ENCODE results near the gene ARRDC3.

ARRDC3 gene

DNA sequence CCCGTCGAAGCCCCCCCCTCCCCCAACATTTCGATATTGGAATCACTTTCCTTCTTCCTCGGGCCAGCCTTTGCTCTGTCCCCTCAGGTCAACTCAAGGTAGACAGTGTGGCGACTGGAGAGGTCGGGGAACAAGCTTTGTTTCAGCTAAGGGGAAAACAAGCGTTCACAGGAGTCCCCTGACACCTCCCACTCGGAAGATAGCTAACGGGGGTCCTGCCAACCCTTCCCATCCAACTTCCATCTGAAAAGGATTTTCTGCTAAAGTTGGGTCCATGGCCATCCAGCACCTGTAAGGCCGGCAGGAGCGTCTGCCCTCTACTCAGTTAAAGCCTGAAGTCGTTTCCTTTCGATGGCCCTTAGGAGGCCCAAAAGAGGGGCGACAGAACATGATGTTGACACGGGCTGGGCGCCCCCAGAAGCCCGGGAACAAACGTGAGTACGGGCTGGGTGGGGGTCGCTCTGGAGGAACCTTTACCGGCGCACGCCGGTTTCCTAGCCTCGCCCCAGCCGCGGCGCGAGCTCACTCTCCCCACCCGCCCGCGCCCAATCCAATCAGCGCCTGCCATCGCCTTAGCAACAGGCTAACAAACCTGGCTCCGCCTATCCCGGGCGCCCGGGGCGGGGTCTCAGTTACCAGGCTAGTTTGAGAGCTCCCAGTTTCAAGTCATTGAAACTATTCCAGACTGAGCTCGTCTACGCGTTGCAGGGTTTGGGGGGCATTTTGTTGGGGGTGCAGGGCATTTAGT is 2.5 kb downstream of the ARRDC3 start (continued):
- no peak for TF ChIP-seq ZNF585B (tag by site-specific recombination; IDR thresholded peaks at IDR 0.05)
- peak; percentile 89 for TF ChIP-seq ZEB2 (tag by site-specific recombination; IDR thresholded peaks at IDR 0.05)
- TF ChIP-seq ZNF2 (tag by site-specific recombination; IDR thresholded peaks at IDR 0.05): peak; percentile 20; the same call in 1 of the 2 replicates
- TF ChIP-seq ZNF248 (tag by site-specific recombination; IDR thresholded peaks at IDR 0.05): no peak
- no peak for TF ChIP-seq ZNF175 (tag by site-specific recombination; IDR thresholded peaks at IDR 0.05)
- peak; percentile 19; the same call in 1 of the 2 replicates for TF ChIP-seq ZNF501 (tag by site-specific recombination; IDR thresholded peaks at IDR 0.05)
- TF ChIP-seq, protein P1, sequence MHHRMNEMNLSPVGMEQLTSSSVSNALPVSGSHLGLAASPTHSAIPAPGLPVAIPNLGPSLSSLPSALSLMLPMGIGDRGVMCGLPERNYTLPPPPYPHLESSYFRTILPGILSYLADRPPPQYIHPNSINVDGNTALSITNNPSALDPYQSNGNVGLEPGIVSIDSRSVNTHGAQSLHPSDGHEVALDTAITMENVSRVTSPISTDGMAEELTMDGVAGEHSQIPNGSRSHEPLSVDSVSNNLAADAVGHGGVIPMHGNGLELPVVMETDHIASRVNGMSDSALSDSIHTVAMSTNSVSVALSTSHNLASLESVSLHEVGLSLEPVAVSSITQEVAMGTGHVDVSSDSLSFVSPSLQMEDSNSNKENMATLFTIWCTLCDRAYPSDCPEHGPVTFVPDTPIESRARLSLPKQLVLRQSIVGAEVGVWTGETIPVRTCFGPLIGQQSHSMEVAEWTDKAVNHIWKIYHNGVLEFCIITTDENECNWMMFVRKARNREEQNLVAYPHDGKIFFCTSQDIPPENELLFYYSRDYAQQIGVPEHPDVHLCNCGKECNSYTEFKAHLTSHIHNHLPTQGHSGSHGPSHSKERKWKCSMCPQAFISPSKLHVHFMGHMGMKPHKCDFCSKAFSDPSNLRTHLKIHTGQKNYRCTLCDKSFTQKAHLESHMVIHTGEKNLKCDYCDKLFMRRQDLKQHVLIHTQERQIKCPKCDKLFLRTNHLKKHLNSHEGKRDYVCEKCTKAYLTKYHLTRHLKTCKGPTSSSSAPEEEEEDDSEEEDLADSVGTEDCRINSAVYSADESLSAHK (tag by site-specific recombination; IDR thresholded peaks at IDR 0.05): peak; percentile 70; the same call in 1 of the 2 replicates
- TF ChIP-seq ZNF664 (tag by site-specific recombination; IDR thresholded peaks at IDR 0.05): no peak
- TF ChIP-seq ZNF266 (tag by site-specific recombination; IDR thresholded peaks at IDR 0.05; ENCODE audit: low read depth): no peak
- no peak for TF ChIP-seq ZNF544 (tag by site-specific recombination; IDR thresholded peaks at IDR 0.05)
- TF ChIP-seq ZNF660 (tag by site-specific recombination; IDR thresholded peaks at IDR 0.05): peak; percentile 38; the same call in 1 of the 2 replicates
- TF ChIP-seq ZNF530 (tag by site-specific recombination; IDR thresholded peaks at IDR 0.05; ENCODE audit: low read depth): no peak
- 0 out of 2 replicates have a peak, but pooled peaks have one; percentile 14 for TF ChIP-seq WT1 (tag by site-specific recombination; IDR thresholded peaks at IDR 0.05)
- TF ChIP-seq YY1 (tag by site-specific recombination; IDR thresholded peaks at IDR 0.05): no peak
- peak; percentile 64 for TF ChIP-seq ZNF335 (tag by site-specific recombination; conservative IDR thresholded peaks at IDR 0.05)
- TF ChIP-seq, protein P2, sequence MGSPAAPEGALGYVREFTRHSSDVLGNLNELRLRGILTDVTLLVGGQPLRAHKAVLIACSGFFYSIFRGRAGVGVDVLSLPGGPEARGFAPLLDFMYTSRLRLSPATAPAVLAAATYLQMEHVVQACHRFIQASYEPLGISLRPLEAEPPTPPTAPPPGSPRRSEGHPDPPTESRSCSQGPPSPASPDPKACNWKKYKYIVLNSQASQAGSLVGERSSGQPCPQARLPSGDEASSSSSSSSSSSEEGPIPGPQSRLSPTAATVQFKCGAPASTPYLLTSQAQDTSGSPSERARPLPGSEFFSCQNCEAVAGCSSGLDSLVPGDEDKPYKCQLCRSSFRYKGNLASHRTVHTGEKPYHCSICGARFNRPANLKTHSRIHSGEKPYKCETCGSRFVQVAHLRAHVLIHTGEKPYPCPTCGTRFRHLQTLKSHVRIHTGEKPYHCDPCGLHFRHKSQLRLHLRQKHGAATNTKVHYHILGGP (tag by site-specific recombination; IDR thresholded peaks at IDR 0.05): no peak
- no peak for TF ChIP-seq ZNF830 (tag by site-specific recombination; IDR thresholded peaks at IDR 0.05; ENCODE audit: low read depth)
- TF ChIP-seq, protein P3, sequence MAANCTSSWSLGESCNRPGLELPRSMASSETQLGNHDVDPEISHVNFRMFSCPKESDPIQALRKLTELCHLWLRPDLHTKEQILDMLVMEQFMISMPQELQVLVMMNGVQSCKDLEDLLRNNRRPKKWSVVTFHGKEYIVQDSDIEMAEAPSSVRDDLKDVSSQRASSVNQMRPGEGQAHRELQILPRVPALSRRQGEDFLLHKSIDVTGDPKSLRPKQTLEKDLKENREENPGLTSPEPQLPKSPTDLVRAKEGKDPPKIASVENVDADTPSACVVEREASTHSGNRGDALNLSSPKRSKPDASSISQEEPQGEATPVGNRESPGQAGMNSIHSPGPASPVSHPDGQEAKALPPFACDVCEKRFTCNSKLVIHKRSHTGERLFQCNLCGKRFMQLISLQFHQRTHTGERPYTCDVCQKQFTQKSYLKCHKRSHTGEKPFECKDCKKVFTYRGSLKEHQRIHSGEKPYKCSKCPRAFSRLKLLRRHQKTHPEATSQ (tag by site-specific recombination; IDR thresholded peaks at IDR 0.05): no peak
- no peak for TF ChIP-seq ZNF10 (tag by site-specific recombination; IDR thresholded peaks at IDR 0.05)
- TF ChIP-seq ZNF561 (tag by site-specific recombination; IDR thresholded peaks at IDR 0.05; ENCODE audit: borderline replicate concordance): no peak
- no peak for TF ChIP-seq ZNF416 (tag by site-specific recombination; IDR thresholded peaks at IDR 0.05)
- TF ChIP-seq ZNF621 (tag by site-specific recombination; IDR thresholded peaks at IDR 0.05): no peak
- no peak for TF ChIP-seq FEZF1 (tag by site-specific recombination; IDR thresholded peaks at IDR 0.05)
- peak; percentile 59 for TF ChIP-seq IKZF3 (tag by site-specific recombination; IDR thresholded peaks at IDR 0.05)
- TF ChIP-seq ZNF654 (tag by site-specific recombination; IDR thresholded peaks at IDR 0.05; ENCODE audit: low read depth): no peak
- TF ChIP-seq, protein P4, sequence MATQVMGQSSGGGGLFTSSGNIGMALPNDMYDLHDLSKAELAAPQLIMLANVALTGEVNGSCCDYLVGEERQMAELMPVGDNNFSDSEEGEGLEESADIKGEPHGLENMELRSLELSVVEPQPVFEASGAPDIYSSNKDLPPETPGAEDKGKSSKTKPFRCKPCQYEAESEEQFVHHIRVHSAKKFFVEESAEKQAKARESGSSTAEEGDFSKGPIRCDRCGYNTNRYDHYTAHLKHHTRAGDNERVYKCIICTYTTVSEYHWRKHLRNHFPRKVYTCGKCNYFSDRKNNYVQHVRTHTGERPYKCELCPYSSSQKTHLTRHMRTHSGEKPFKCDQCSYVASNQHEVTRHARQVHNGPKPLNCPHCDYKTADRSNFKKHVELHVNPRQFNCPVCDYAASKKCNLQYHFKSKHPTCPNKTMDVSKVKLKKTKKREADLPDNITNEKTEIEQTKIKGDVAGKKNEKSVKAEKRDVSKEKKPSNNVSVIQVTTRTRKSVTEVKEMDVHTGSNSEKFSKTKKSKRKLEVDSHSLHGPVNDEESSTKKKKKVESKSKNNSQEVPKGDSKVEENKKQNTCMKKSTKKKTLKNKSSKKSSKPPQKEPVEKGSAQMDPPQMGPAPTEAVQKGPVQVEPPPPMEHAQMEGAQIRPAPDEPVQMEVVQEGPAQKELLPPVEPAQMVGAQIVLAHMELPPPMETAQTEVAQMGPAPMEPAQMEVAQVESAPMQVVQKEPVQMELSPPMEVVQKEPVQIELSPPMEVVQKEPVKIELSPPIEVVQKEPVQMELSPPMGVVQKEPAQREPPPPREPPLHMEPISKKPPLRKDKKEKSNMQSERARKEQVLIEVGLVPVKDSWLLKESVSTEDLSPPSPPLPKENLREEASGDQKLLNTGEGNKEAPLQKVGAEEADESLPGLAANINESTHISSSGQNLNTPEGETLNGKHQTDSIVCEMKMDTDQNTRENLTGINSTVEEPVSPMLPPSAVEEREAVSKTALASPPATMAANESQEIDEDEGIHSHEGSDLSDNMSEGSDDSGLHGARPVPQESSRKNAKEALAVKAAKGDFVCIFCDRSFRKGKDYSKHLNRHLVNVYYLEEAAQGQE (tag by site-specific recombination; IDR thresholded peaks at IDR 0.05): peak; percentile 33
- TF ChIP-seq, protein P5, sequence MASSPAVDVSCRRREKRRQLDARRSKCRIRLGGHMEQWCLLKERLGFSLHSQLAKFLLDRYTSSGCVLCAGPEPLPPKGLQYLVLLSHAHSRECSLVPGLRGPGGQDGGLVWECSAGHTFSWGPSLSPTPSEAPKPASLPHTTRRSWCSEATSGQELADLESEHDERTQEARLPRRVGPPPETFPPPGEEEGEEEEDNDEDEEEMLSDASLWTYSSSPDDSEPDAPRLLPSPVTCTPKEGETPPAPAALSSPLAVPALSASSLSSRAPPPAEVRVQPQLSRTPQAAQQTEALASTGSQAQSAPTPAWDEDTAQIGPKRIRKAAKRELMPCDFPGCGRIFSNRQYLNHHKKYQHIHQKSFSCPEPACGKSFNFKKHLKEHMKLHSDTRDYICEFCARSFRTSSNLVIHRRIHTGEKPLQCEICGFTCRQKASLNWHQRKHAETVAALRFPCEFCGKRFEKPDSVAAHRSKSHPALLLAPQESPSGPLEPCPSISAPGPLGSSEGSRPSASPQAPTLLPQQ (tag by site-specific recombination; IDR thresholded peaks at IDR 0.05): no peak
- TF ChIP-seq, protein P6, sequence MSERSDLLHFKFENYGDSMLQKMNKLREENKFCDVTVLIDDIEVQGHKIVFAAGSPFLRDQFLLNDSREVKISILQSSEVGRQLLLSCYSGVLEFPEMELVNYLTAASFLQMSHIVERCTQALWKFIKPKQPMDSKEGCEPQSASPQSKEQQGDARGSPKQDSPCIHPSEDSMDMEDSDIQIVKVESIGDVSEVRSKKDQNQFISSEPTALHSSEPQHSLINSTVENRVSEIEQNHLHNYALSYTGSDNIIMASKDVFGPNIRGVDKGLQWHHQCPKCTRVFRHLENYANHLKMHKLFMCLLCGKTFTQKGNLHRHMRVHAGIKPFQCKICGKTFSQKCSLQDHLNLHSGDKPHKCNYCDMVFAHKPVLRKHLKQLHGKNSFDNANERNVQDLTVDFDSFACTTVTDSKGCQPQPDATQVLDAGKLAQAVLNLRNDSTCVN (tag by site-specific recombination; optimal IDR thresholded peaks at IDR 0.05): peak; percentile 58

Data from HEK293 (cell line).